Gastroesophageal sphincter (tissue), 3 donors: ENCODE data around the gene SHOX.

Experiments used
- CTCF ChIP-seq, 4 experiments: fragments of 200-600 bp in 2 of 4; fragments of 450-650 bp in 2 of 4; sonication (generic) in 1 of 4; IDR thresholded peaks; one replicate each; pipeline ENCODE4 v1.5.1; 2017 to 2019; ENCODE audit warnings: antibody characterized with exemption in 4 of 4, mild to moderate bottlenecking in 2 of 4, moderate library complexity in 2 of 4
- EP300 ChIP-seq: sonication (generic); formaldehyde crosslinking; IDR thresholded peaks from one replicate; pipeline ENCODE4 v1.6.1; 2017; ENCODE audit warnings: antibody characterized with exemption, mild to moderate bottlenecking
- POLR2A ChIP-seq, 2 donors: fragments of 450-650 bp; IDR thresholded peaks; one replicate each; pipeline ENCODE4 v1.6.1; 2017; ENCODE audit warnings: antibody characterized with exemption in 2 of 2, mild to moderate bottlenecking in 2 of 2, moderate library complexity in 1 of 2

GRCh38 chrX:623268-623598 is 7.4 kb upstream of the SHOX start:
- TF ChIP-seq CTCF (IDR thresholded peaks at IDR 0.05) = no peak
- no peak for TF ChIP-seq POLR2A (IDR thresholded peaks at IDR 0.05)
- no peak for TF ChIP-seq EP300
